Activated CD4-positive, CD25-positive, alpha-beta regulatory T cell treated with anti-CD3 and anti-CD28 coated beads, Interleukin-2, amount 50 U/mL, for 24 hours (primary cell): ENCODE data around the gene SFI1.
"Not testable (repeated sequence)": the region's sequence is repeated elsewhere in the genome, so short reads cannot be mapped to it uniquely, and the experiment has no call there.

Source experiments
- ATAC-seq, 2 donors: fragments of 150-1000 bp; cut with Tn5 transposase; one replicate each; pipeline ENCODE4 v1.10.0; 2021; ENCODE audit warnings: mild to moderate bottlenecking in 1 of 2, moderate library complexity in 1 of 2

The SFI1 gene

DNA sequence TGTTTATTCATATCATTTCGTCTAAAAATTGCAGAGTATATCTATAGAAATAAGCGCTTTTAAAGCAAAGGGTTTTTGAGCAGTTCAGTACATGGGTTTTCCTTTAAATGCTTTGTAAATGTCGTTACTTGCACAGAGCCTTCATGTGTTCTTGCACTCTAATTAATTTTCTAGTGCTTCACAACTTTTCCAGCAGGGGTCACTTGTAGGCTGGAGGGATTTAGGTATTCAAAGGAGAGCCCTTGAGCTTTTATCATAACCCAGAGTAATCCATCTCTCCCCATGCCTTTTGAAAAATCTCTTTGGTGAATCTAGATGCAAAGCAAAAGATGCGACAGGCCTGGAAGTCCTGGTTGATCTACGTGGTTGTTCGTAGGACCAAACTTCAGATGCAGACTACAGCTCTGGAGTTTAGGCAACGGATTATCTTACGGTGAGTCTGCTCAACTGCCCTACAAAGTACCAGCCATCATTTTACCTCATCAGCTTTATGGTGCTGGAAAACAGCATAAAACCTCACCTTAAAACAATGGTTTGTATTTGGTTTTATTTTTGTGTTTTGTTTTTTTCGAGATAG is 60.4 kb downstream of the SFI1 start:
- ATAC-seq = peak in 1 of 2 donors; percentile 37

GRCh38 chr22:31558546-31558945 is 62.2 kb downstream of the SFI1 start:
- not testable (repeated sequence) for ATAC-seq

DNA sequence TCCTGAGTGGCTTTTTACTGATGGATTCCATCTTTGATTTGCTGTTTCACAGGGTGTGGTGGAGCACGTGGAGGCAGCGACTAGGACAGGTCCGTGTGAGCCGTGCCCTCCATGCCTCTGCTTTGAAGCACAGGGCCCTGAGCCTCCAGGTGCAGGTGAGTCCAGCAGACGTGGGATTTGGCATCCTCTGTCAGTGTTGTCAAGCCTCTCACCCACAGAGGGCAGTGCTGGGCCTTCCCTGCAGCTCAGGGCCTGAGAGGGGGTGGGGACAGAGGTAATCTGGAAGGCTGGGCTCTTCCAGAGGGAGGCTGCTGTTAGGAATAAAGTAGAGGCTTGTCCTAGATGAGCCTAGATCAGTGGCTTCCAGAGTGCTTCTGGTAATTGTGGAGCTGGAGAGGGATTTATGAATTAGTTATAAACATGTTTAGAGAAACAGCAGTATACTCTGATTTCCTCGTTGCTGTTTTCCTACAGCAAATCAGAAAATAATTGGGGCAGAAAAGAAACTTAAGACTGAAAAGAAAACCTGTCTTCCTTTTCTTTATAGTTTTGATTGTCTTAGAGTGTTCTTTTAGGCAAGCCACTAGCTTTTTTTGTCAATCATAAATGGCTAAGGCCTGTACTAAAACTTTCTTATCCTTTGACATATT is 65.0 kb downstream of the SFI1 start:
- peak; percentile 72 to 87 for ATAC-seq

GRCh38 chr22:31561970-31562369 is 65.6 kb downstream of the SFI1 start:
- no peak for ATAC-seq

GRCh38 chr22:31566484-31566883 is 70.1 kb downstream of the SFI1 start:
- ATAC-seq = no peak

- ATAC-seq = no peak
Measured at GRCh38 chr22:31567196-31567595, 70.9 kb downstream of the SFI1 start.

DNA sequence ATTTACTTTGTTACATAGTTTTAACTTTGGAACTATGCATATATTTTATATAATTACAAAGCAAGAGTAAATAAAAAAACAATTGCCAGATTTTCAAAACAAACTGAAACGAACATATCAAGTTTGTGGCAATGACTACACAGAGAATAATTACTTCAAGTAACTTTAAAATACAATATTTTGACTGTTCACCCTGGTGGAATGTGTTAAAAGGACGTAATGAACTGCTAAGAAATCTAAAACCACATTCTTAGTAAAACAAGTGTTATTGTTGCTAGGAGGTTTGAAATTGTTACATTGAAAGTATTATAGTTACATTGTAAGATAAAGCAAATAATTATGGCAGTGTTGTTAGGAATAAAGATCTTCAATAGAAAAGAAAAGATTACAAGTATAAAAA is 71.4 kb downstream of the SFI1 start:
- no peak for ATAC-seq

DNA sequence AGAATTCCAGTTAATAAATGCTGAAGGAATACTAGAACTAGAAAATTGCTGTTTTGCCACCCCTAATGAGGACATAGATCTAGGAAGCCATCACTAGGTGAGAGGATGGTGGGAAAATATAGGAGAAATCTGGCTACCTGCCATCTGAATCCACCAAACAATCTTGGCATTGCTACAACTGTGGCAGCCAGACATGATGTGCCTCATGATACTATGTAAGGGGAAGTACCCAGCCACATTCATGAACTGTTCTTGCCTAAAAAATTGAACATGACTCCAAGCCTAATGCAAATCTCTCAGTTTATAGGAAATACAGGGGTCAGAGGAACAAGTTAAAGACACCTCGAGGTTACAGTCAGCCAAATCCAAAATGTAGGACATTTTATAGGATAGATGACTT is 72.8 kb downstream of the SFI1 start:
- no peak for ATAC-seq

- ATAC-seq = no peak
Measured at GRCh38 chr22:31572939-31573338, 76.6 kb downstream of the SFI1 start.

- no peak for ATAC-seq
Measured at GRCh38 chr22:31574055-31574670, 77.8 kb downstream of the SFI1 start.

GRCh38 chr22:31575190-31575589 is 78.9 kb downstream of the SFI1 start:
- no peak for ATAC-seq

DNA sequence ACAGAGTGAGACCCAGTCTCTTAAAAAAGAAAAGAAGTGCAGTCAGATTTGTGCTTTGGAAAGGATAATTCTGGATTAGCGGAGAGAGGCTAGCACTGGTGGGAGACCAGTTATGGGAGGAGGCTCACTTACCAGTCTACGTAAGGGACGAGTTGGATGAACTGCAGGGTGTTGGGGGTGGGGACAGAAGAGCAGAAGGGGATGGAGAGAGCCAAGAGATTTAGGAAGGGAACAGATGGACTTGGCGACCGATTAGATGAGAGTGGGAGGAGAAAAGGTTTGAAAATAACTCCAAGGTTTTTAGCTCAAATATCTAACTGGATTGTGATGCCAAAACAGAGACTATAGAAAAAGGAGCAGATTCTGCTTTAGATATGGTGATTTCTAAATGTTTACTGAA is 81.4 kb downstream of the SFI1 start:
- ATAC-seq = no peak

DNA sequence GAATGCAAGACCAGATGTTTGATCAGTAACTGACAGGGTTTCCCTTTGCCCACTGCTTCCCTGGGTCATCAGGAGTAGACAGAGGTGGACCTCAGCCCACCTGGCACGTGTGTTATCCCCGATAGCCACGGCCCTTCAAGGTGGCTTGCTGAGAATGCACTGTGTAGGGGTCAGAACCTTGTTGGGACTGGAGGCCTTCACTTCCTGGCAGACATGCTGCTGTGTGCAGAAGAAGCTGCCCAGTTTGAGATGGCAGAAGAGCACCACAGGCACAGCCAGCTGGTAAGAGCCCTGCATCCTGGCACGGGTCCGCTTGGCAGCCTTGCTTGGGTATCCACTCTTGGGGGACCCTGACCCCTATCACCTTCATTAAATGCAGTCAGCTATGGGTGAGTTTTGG is 81.8 kb downstream of the SFI1 start:
- no peak for ATAC-seq

DNA sequence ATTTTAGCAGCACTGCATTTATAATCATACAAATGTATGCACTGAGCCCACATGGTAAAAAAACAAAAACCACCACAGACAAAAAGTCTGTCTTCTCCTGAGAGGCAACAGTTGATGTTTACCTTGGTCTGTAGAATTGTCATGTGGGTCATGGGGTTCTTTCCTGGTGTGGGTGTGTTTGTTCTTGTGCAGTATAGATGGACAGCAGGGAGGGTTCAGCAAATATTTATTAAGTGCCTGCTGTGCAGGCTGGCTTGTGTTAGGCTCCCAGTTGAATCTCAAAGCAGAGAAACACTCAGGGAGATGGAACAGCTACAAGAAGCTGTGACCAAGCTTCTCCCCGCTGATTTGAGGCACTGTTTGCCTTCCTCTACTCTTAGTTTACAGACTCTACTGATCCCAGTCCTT is 83.5 kb downstream of the SFI1 start:
- no peak for ATAC-seq

- ATAC-seq = no peak
Measured at GRCh38 chr22:31583861-31584485, 87.6 kb downstream of the SFI1 start.

- ATAC-seq = no peak
Measured at GRCh38 chr22:31584804-31585160, 88.4 kb downstream of the SFI1 start.

DNA sequence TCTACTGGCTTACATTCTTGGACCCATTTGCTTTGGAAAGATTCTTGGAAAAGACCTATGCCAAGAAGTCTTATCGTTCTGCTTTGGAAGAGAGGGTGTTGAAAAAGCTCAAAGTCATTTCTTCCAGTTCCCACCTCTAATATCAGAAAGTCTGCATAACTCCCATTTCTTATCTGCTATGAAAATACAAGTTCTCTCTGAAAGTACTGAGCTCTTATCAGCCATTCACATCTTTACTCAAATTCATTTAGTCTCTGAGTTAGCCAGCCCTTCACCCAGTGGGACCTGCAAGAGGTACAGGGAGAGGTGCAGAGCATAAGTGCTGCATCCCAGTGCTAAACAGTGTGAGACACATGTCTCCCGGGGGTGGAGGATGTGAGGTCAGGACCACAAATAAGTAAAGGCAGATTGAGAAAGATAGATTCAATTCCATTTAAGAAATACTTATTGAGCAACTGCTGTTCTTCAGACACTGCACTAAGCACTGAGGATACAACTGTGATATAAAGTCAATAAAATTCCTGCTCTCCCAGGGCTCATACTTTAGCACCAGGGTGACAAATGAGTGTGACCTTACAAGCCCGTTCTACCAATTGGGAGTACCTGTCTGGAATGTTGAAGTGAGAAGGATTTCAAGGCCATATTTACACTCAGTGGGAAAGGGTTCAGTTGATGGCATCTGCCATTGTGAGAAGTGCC is 89.0 kb downstream of the SFI1 start:
- peak; percentile 15 to 41 for ATAC-seq

GRCh38 chr22:31586137-31586920 is 90.0 kb downstream of the SFI1 start:
- ATAC-seq = no peak

DNA sequence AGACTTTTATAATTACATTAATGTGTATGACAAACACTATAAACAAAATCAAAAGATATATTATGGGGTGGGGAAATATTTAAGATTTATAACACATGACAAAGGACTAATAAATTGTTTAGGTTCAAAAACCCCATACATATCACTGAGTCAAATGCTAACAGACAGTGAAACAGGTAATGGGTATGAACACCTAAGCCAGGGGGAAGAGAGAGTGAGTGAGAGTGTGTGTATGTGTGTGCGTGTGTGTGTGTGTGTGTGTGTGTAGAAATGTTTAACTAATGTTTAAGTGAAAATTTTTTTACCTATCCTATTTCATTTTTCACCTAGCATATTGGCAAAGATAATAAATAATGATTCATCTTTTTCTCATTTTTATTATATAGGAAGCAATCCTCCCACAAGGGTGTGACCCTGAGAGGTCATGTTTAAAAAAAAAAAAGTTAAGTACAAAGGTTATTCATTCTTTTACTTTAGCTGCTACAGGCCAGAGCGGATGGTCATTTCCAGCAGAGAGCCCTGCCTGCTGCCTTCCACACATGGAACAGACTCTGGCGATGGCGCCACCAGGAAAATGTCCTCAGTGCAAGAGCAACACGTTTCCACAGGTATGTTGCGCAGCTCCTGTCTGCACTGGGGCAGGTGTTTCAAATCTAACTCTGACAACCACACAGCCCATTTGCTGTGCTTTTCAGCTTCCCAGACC is 92.8 kb downstream of the SFI1 start:
- ATAC-seq = no peak

GRCh38 chr22:31590161-31590560 is 93.8 kb downstream of the SFI1 start:
- not testable (repeated sequence) for ATAC-seq

DNA sequence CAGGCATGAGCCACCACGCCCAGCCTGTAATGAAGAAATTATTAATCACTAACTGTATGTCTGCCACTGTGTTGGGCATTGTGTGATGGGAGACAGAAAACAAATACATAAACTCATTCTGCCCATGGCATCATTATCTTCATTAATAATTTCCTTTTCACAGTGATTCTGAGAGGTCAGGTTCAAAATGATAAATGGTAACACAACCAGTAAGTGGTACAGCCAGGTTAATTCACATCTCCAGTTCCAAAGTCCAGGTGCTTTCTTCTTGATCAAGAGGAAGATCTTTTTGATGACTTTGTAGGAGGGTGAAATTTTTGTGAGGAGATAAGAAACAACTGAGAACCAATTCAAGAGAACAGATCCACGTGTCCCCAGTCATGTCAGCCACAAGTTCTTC is 98.9 kb downstream of the SFI1 start:
- no peak for ATAC-seq
